Muscle of arm (tissue), 12 donors: ENCODE measurements around the gene PDLIM4. TPM values are rescaled to one million over a fixed set of nuclear protein-coding genes. Genes with fewer than 3 reads are reported as not detected.

Experiments
- DNase-seq: peaks from one replicate; pipeline ENCODE4 v3.0.0-alpha.2; 2013
- polyA plus RNA-seq, 12 donors: library from polyadenylated mRNA; unstranded; fragments of 120-200 nt; gene quantifications; one replicate each; pipeline ENCODE4 v1.2.1, GENCODE V29; 2013; ENCODE audit not compliant: insufficient read length in 12 of 12

PDLIM4 gene
- polyA plus RNA-seq, 12 donors = 41.6 to 104 (median 47.7) TPM; not detected in 1

GRCh38 chr5:132225165-132226032, 32.1 kb upstream of the PDLIM4 start:
- DNase-seq = peak; percentile 81

GRCh38 chr5:132226516-132227234, 30.8 kb upstream of the PDLIM4 start:
- DNase-seq = no peak

- no peak for DNase-seq
These were observed 30.3 kb upstream of the PDLIM4 start for GRCh38 chr5:132227235-132227484.

- peak; percentile 82 for DNase-seq
These were observed 29.8 kb upstream of the PDLIM4 start, which contains the start of gene P4HA2 for GRCh38 chr5:132227485-132228240. Gene P4HA2 (minus strand): TSS chr5:132227853. CDS start chr5:132218626, 9,227 bp downstream.

- DNase-seq = no peak
These were observed 29.1 kb upstream of the PDLIM4 start for GRCh38 chr5:132228241-132229035.

- no peak for DNase-seq
These were observed 28.3 kb upstream of the PDLIM4 start for GRCh38 chr5:132229236-132229635.

- no peak for DNase-seq
These were observed 26.6 kb upstream of the PDLIM4 start for GRCh38 chr5:132230871-132231270.

GRCh38 chr5:132232465-132232864, 25.0 kb upstream of the PDLIM4 start:
- no peak for DNase-seq

- DNase-seq = no peak
These were observed 24.4 kb upstream of the PDLIM4 start for GRCh38 chr5:132233081-132233480.

- no peak for DNase-seq
These were observed 23.4 kb upstream of the PDLIM4 start for GRCh38 chr5:132233811-132234683.

- no peak for DNase-seq
These were observed 22.8 kb upstream of the PDLIM4 start for GRCh38 chr5:132234684-132235062.

- no peak for DNase-seq
These were observed 22.2 kb upstream of the PDLIM4 start for GRCh38 chr5:132235340-132235739.

- no peak for DNase-seq
These were observed 20.4 kb upstream of the PDLIM4 start for GRCh38 chr5:132237141-132237540.

- no peak for DNase-seq
These were observed 19.8 kb upstream of the PDLIM4 start for GRCh38 chr5:132237670-132238069.

GRCh38 chr5:132238169-132238744, 19.2 kb upstream of the PDLIM4 start:
- peak; percentile 67 for DNase-seq

GRCh38 chr5:132238901-132239500, 18.5 kb upstream of the PDLIM4 start:
- no peak for DNase-seq

- no peak for DNase-seq
These were observed 17.7 kb upstream of the PDLIM4 start for GRCh38 chr5:132239776-132240175.

GRCh38 chr5:132243366-132243977, 14.0 kb upstream of the PDLIM4 start:
- no peak for DNase-seq

GRCh38 chr5:132245593-132245992, 11.9 kb upstream of the PDLIM4 start:
- DNase-seq = no peak
